ENCODE data around the gene RBM24.

GRCh38 chr6:17265570-17265969, 15.6 kb upstream of the RBM24 start:
- TF ChIP-seq ZNF670 (tag by site-specific recombination; IDR thresholded peaks at IDR 0.05; ENCODE audit: low read depth) (no peak), CTCF (tag by site-specific recombination; IDR thresholded peaks at IDR 0.05) (no peak), ZNF768 (tag by site-specific recombination; IDR thresholded peaks at IDR 0.05) (no peak), ZBTB11 (tag by site-specific recombination; conservative IDR thresholded peaks at IDR 0.05; ENCODE audit: low read depth) (no peak), ZNF626 (tag by site-specific recombination; IDR thresholded peaks at IDR 0.05) (no peak), ZNF174 (tag by site-specific recombination; IDR thresholded peaks at IDR 0.05) (no peak), ZNF24 (tag by site-specific recombination; IDR thresholded peaks at IDR 0.05) (no peak), ATF2 (tag by site-specific recombination; IDR thresholded peaks at IDR 0.05; ENCODE audit: low read depth) (peak; percentile 60; the same call in 1 of the 2 replicates), ZBTB10 (tag by site-specific recombination; IDR thresholded peaks at IDR 0.05) (no peak), HOXD13 (CRISPR knock-in tag; IDR thresholded peaks at IDR 0.05; ENCODE audit: borderline replicate concordance) (no peak), HIC1 (tag by site-specific recombination; IDR thresholded peaks at IDR 0.05) (no peak)

All from HEK293 (cell line).